ENCODE results near the gene ZG16. TPM values are rescaled to one million over a fixed set of nuclear protein-coding genes. Genes with fewer than 3 reads are reported as not detected.
A peak's percentile ranks its signal among the peaks of the same experiment; 100 is the strongest.

The ZG16 gene
- total and polyA plus RNA-seq, 9 of the 15 experiments (the other 6 are each of a cell fraction or from before 2014, with no cell fraction given): 0.04 TPM; not detected in 8

- no peak for TF ChIP-seq XRCC3 (IDR thresholded peaks at IDR 0.05)
- peak; percentile 71; the same call in 1 of the 2 replicates for TF ChIP-seq DIDO1 (tag; IDR thresholded peaks at IDR 0.05; ENCODE audit: low read depth)
- TF ChIP-seq KDM1A (IDR thresholded peaks at IDR 0.05): no peak
- 0 out of 2 replicates have a peak, but pooled peaks have one; percentile 34 for TF ChIP-seq CHCHD3 (CRISPR knock-in tag; IDR thresholded peaks at IDR 0.05)
- TF ChIP-seq SP2 (IDR thresholded peaks at IDR 0.05; ENCODE audit: extremely low read depth, low read depth, low read length, poor library complexity, severe bottlenecking): peak; percentile 53
- TF ChIP-seq BRD9 (IDR thresholded peaks at IDR 0.05; ENCODE audit: low read depth, partially characterized antibody): peak; percentile 32
- peak; percentile 98 for TF ChIP-seq RBFOX2 (IDR thresholded peaks at IDR 0.05; ENCODE audit: low read depth, low read length)
- peak; percentile 40; the same call in 1 of the 2 replicates for TF ChIP-seq MITF (IDR thresholded peaks at IDR 0.05)
- peak; percentile 76 for TF ChIP-seq FOS (IDR thresholded peaks at IDR 0.05; ENCODE audit: extremely low read depth, insufficient read length)
- peak; percentile 59; the same call in 1 of the 2 replicates for TF ChIP-seq SMARCA4 (IDR thresholded peaks at IDR 0.05)
- peak; percentile 79 for TF ChIP-seq KAT7 (CRISPR knock-in tag; IDR thresholded peaks at IDR 0.05; ENCODE audit: borderline replicate concordance)
- TF ChIP-seq EHMT2 (IDR thresholded peaks at IDR 0.05): no peak
- peak; percentile 86 for TF ChIP-seq SAP30 (IDR thresholded peaks at IDR 0.05; ENCODE audit: borderline replicate concordance, insufficient read depth, low read depth, low read length, poor library complexity, severe bottlenecking)
- no peak for TF ChIP-seq MAFK (IDR thresholded peaks at IDR 0.05; ENCODE audit: low read length)
- TF ChIP-seq ELF4 (CRISPR knock-in tag; IDR thresholded peaks at IDR 0.05): peak; percentile 63; the same call in 1 of the 2 replicates
- TF ChIP-seq SIN3B (IDR thresholded peaks at IDR 0.05; ENCODE audit: low read depth): peak; percentile 83
- peak; percentile 96 for TF ChIP-seq CTBP1 (IDR thresholded peaks at IDR 0.05; ENCODE audit: borderline replicate concordance)
- peak; percentile 88 for TF ChIP-seq TAF1 (IDR thresholded peaks at IDR 0.05; ENCODE audit: control insufficient read depth, extremely low read depth, insufficient read depth, low read length, severe bottlenecking)
- TF ChIP-seq TBL1XR1 (IDR thresholded peaks at IDR 0.05; ENCODE audit: low read length in 2 of 2): 0 out of 4 replicates have a peak, but pooled peaks have one; percentile 6 to 51
- peak; percentile 47 for TF ChIP-seq HNRNPLL (IDR thresholded peaks at IDR 0.05; ENCODE audit: low read depth, low read length, poor library complexity, severe bottlenecking)
- TF ChIP-seq E2F3 (CRISPR knock-in tag; IDR thresholded peaks at IDR 0.05): 0 out of 2 replicates have a peak, but pooled peaks have one; percentile 58
- no peak for TF ChIP-seq RERE (CRISPR knock-in tag; IDR thresholded peaks at IDR 0.05; ENCODE audit: borderline replicate concordance)
Measured at GRCh38 chr16:29790183-29790948, 12.3 kb downstream of the ZG16 start, which contains the start of gene KIF22 (continued).
